Activated T-cell treated with anti-CD3 and anti-CD28 coated beads for 48 hours (primary cell): ENCODE measurements around the gene TRIM17.

Experiments
- DNase-seq: peaks from one replicate; pipeline ENCODE4 v3.0.0-alpha.2; 2020; ENCODE audit warnings: low read depth

The TRIM17 gene

DNA sequence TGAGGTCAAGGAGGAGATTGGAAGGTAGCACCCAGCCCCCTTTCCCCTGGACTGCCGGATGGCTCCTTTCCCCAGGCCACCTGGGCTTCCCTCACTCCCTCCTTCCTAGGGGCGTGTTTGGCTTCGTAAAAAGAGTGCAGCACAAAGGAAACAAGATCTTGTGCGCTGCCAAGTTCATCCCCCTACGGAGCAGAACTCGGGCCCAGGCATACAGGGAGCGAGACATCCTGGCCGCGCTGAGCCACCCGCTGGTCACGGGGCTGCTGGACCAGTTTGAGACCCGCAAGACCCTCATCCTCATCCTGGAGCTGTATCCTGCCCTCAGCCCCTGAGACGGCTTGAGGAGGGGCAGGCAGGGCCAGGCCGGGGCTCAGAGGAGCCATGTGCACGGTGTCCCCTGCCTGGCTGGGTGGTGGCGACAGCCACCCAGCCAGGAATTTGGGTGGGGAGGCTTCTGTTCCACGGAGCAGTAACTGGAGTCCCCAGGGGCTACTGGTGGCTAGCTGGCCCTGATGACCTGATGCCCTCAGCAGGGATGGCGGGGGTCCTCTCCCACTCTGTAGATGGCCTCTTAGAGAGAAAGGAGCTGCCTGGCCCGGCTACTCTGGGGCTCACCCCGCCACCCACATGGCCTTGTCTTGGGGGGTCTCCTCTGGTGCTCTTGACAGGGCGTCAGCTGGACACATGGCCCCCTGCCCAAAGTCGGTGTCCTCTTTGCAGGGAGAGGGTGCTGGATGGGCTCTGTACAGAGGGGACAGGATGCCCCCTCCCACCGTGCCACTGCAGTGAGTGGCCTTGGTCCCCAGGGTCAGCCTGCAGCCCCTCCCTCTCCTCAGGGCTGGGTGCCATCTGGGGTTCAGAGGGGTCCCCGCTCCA lies 49.6 kb downstream of the TRIM17 start:
- no peak for DNase-seq

DNA sequence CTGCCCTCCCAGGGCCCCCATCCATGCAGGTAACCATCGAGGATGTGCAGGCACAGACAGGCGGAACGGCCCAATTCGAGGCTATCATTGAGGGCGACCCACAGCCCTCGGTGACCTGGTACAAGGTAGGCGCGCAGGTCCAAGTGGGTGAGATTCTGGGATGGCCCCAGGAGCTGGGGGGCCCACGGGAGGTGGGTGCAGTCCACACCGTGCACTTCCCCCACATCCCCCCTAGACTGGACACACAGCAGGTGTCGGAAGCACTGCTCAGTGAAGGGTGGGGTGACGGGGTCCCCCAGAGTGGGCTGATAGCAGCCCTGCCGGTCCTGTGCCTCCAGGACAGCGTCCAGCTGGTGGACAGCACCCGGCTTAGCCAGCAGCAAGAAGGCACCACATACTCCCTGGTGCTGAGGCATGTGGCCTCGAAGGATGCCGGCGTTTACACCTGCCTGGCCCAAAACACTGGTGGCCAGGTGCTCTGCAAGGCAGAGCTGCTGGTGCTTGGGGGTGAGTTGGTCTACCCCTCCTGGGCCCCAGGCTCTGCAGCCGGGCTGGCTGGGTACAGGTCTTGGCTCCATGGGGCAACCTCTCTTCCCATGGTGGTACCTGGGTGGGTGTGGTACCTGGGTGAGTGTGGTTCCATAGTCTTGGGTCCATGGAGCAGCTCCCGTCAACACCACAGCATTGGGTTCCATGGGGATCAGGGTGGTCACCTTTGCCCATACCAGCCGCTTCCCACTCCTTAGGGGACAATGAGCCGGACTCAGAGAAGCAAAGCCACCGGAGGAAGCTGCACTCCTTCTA lies 50.4 kb downstream of the TRIM17 start:
- no peak for DNase-seq

DNA sequence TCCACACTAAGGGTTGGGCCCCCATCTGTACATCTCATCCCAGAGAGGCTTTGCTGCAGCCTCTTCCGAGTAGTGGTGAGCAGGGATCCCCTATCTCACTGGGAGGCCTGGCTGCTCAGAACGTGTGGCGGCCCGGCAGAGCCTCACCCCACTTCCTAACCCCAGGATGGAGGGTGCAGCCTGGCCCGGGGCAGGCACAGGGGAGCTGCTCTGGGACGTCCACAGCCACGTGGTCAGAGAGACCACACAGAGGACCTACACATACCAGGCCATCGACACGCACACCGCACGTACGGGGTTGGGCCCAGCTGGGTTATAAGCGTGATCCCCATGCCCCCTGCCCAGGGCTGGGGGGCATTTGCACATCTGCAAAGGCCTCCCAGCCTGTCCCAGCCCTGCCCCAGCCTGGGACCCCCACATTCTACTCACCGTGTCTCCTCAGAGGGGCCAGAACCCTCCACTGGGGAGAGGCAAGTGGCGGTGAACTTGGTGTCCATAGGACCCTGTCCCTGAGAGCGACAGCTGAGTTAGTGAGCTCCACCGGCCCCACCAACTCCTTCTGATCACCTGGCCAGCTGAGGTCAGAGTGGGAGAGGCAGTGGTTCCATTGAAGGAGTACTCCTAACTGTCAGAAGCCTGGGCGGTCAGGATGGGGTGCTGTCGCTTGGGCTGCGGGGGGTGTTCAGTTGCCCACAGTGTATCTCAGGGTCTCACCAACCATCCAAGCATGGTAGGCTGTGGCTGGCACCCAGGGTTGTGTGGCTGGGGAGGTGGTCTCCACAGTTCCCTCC lies 51.2 kb downstream of the TRIM17 start:
- no peak for DNase-seq

DNA sequence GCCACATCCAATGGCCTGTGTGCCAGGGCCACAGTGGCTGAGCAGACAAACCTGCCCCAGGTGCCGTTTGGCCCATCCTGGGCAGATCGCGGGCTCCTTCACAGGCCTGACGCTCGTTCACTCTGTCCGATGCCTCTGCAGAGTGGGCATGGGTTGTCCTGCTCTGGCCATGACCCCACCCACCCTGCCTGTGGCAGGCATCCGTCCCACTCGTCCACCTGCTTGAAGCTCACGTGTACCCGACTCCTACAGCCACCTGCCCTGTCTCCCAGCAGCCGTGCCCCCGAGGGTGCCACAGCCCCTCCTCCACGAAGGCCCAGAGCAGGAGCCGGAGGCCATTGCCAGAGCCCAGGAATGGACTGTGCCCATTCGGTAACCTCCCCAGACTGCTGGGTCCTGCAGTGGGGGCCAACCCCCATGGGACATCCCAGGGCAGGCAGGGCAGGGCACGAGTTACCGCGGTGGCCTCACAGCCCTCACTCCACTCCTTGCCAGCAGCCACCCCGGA lies 51.9 kb downstream of the TRIM17 start:
- no peak for DNase-seq

DNA sequence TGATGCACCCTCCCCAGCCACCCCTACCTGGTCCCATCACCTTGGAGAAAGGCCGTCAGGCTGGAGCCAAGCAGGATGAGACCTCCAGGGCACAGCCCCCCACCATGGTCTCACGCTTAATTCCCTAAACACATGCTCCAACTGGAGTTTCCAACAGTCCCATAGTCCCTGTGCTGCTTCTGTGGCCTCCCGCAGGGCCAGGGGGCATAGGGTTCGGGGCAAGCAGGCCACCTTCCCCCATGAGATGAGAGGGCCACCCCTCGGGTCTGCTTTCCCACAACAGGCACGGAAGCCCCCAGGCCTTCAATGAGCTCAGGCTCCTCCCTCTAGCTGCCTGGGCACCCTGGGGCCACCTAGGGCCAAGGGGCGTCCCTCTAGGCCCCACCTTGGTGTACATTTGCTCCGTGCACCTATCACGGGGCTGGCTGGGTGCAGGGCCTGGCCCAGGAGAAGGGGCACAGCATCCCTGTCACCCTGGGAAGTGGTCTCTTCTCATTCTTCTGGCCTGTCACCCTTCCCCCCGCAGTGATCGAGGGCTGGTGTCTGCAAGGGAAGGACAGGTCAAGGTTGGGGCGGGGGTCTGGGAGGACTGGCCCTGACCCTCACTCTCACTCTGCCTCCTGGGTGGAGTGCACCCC lies 52.5 kb downstream of the TRIM17 start:
- DNase-seq, result no peak

DNA sequence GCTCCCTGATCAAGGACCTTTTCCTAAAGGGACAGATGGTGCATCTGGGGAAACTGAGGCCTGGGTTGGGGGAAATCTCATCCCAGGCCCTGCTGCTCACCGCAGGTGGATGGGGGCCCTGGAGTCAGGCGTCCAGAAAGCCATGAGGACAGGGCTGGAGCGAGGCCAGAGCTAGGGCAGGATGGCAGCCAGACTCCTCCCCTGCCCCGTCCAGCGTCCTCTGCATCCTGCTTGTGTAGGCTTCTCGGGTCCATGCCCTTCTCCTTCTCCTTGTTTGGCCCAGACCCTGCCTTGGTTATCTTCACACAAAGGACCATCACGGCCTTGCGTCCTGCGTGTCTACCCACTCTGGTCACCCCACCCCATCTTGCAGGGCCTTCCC lies 53.0 kb downstream of the TRIM17 start:
- DNase-seq, result no peak

DNA sequence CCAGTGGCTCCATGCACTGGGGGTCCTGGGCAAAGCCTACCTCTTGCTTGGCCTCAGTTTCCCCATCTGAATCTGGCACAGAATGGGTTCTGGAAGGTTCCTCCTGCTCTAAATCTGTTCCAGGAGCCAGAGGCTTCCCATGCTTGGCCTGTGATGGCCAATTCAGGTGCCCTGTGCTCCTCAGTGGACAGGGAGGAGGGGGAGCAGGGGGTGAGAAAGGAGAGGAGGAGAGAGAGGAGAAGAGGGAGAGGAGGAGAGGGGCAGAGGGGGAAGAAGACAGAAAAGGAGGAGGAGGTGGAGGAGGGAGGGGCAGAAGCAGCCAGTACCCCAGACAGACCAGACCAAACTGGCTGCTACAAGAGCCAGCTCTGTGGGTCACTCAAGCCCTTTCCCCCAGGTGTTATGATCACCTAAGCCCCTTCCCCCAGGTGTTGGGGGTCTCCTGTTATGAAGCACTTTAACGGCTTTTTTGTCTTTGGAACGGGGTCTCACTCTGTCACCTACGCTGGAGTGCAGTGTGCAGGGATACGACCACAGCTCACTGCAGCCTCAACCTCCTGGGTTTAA lies 53.7 kb downstream of the TRIM17 start:
- no peak for DNase-seq

DNA sequence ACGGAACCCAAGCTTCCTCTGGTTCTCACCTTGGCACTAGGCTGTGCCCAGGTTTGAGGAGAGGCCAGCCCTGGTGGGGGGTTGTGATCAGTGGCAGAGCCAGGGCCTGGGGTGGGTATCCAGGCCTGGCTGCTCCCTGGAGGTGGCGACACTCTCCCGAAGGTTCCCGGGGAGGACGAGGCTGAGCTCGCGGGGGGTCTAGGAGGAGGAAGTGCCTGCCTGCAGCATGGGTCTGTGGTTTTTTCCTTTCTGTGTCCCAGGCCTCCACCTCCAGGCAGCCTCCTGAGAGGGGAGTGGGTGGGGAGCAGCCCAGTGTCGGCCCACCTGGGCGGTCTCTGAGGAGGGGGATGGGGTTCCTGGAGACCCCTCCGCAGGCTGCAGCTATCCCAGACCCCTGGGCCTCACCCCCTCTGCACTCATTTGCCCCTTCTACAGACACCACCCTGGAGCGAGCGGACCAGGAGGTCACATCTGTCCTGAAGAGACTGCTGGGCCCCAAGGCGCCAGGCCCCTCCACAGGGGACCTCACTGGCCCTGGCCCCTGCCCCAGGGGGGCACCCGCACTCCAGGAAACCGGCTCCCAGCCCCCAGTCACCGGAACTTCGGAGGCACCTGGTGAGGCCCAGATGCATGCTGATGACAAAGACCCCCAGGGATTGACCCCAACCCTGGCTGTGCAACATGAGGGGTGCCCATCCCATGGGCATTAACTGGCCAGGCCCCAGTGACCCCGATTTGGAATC lies 54.3 kb downstream of the TRIM17 start:
- DNase-seq, result no peak

DNA sequence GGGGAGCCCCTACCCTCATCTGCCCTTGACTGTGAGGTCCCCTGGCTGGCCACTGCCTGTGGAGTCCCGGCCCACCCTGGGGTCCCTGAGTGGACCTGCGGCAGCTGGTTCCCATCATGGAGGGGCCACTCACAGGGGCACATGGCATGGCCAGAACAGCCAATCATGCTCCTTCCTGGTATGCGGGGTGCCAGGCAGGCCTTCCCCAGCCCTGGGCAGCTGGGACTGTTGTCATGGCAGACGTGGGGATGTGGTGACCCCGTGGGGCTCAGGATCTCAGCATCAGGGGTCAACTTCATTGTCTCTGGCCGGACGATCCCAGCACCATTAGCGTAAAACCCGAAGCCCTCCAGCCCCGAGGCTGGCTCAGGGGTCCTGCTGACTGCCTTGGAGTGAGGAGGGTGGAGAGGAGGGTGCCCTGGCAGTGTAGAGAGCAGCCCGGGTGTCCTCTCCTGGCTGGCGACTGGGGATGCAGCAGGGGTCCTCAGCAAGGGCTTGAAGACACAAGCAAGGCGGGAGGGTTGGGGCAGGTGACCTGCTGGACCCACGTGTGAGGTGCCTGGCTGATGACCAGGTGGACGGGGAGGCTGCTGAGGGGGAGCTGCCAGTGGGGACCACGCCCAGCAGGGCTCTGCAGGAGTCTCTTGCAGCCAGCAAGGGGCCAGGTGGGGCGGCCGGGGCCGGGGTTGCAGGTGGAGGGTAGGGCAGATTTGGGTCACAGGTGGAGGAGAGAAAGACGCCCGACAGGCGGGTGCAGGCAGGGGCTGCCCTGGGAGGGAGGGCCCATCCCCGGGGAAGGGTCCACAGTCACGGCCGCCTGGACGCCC lies 55.1 kb downstream of the TRIM17 start:
- DNase-seq, result no peak

DNA sequence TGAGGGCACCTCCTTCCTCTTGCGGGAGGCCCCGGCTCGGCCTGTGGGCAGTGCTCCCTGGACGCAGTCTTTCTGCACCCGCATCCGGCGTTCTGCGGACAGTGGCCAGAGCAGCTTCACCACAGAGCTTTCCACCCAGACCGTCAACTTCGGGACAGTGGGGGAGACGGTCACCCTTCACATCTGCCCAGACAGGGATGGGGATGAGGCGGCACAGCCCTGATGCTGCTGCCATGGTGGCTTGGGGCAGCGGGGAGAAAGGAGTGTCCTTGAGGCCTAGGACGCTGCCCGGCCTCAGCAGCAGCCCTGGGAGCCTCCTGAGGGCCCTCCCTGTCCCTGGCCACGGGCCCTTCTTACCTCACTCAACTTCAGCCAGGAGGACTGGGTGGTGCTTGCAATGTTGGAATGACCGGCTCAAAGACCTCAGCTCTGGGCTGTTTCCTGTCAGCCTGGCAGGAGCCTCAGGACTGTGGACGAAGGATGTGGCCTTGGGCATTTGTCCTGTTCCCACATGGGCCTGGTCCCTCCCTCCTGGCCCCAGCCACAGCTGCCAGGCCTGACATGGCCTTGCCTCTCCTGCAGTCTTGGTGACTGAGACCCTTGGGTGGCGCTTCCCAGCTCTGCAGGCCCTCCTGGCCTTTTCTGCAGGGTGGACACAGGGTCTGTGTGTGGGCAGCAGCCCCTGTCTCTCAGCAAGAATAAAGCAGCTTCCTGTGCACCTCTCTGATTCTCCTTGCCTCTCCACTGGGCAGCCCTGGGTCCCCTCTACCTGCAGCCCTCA lies 55.9 kb downstream of the TRIM17 start:
- no peak for DNase-seq

DNA sequence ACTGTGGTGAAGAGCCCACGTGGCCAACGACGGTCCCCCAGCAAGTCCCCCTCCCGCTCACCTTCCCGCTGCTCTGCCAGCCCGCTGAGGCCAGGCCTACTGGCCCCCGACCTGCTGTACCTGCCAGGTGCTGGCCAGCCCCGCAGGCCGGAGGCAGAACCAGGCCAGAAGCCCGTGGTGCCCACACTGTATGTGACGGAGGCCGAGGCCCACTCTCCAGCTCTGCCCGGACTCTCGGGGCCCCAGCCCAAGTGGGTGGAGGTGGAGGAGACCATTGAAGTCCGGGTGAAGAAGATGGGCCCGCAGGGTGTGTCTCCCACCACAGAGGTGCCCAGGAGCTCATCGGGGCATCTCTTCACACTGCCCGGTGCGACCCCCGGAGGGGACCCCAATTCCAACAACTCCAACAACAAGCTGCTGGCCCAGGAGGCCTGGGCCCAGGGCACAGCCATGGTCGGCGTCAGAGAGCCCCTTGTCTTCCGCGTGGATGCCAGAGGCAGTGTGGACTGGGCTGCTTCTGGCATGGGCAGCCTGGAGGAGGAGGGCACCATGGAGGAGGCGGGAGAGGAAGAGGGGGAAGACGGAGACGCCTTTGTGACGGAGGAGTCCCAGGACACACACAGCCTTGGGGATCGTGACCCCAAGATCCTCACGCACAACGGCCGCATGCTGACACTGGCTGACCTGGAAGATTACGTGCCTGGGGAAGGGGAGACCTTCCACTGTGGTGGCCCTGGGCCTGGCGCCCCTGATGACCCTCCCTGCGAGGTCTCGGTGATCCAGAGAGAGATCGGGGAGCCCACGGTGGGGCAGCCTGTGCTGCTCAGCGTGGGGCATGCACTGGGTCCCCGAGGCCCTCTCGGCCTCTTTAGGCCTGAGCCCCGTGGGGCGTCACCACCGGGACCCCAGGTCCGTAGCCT lies 56.8 kb downstream of the TRIM17 start:
- DNase-seq, result no peak

DNA sequence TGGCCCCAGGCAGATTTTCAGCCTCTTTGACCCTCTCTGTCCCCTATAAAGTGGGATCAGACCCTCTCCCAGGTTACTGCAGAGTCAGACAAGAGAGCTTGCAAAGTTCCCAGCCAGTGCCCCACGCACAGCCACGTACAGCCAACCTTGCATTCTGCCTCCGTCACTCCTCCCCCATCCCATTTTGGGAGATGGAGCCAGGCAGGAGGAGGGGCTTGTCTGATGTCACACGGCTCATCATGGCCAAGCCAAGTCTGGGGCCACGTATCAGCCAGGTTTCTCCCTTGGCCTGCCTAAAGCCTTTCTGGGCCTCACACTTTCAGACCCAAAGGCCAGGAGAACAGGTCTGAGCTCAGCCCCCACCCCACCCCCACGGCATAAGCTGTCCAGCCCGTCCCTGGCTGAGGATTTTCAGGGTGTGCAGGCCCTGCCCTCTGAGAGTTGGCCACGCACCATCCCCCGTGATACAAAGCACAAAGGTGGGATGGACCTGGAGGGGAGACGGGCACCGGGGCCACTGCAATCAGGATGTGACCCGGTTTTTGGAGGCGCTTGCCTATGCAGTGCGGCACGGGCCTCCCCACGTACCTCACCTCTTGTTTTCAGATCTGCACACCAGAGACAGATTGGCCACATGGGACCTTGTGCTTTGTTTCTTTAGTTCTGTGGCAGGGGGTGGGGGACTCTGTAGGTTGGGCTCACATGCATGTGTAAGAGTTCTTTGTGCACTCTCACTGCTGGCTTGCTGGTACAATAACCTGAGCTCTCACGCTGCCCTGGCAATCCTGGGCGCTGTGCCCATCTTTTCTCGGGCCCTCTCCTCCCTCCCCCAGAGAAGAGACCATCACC lies 57.7 kb downstream of the TRIM17 start:
- DNase-seq, result no peak

DNA sequence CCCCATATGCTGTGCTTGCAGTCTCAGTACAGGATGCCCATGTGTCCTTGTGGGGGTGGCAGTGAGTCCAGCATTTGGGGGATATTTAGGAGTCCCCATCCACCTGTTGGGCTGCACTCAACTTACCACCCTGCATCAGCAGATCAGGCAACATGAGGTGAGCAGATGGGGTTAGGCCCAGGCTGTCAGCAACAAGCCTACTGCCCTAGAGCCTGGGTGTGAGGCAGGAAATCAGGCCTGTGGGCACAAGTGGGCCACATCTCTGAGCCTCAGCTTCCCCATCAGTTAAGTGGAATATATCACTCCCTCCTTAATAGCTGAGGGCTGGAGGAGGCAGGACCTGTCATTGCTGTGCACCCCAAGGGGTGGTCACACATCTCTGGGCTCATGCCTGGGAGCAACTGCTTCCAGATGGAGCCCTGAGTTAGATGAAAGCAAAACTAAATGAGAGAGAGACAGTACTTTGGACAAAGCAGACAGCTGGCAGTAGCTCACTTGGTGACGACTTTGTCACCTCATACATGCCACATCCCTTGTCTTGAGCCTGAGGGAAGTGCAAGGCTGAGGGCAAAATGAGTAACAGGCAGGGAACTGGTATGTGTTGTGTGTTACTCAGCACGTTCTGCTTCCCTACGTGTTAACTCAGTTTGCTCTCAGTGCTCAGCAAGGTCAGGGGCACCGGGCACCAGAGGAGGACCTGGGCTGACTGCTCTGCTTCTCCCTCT lies 58.5 kb downstream of the TRIM17 start:
- DNase-seq, result no peak
